ENCODE data around the gene GABRR1.
"Not testable (repeated sequence)": the region's sequence is repeated elsewhere in the genome, so short reads cannot be mapped to it uniquely, and the experiment has no call there.

The GABRR1 gene

GRCh38 chr6:89154131-89154530, 63.0 kb downstream of the GABRR1 start:
- DNase-seq (ENCODE audit: low spot score), result no peak

GRCh38 chr6:89148016-89148750, 69.0 kb downstream of the GABRR1 start:
- no peak for DNase-seq (ENCODE audit: low spot score)

- DNase-seq (ENCODE audit: low spot score), result peak; percentile 17
Observed at GRCh38 chr6:89146718-89147700, 70.1 kb downstream of the GABRR1 start.

GRCh38 chr6:89145956-89146717, 71.0 kb downstream of the GABRR1 start, which contains the start of gene PM20D2:
Gene PM20D2 (plus strand): TSS chr6:89146055. CDS start chr6:89146145, 90 bp downstream.
- peak; percentile 13 for DNase-seq (ENCODE audit: low spot score)

GRCh38 chr6:89145091-89145955, 71.8 kb downstream of the GABRR1 start:
- no peak for DNase-seq (ENCODE audit: low spot score)

- no peak for DNase-seq (ENCODE audit: low spot score)
Observed at GRCh38 chr6:89144354-89144906, 72.7 kb downstream of the GABRR1 start.

- no peak for DNase-seq (ENCODE audit: low spot score)
Observed at GRCh38 chr6:89140347-89141156, 76.6 kb downstream of the GABRR1 start.

- DNase-seq (ENCODE audit: low spot score), result no peak
Observed at GRCh38 chr6:89139509-89140346, 77.4 kb downstream of the GABRR1 start.

GRCh38 chr6:89138173-89138572, 79.0 kb downstream of the GABRR1 start:
- DNase-seq (ENCODE audit: low spot score), result no peak

GRCh38 chr6:89134723-89135122, 82.4 kb downstream of the GABRR1 start:
- DNase-seq (ENCODE audit: low spot score), result no peak

- no peak for DNase-seq (ENCODE audit: low spot score)
Observed at GRCh38 chr6:89133981-89134380, 83.2 kb downstream of the GABRR1 start.

GRCh38 chr6:89132057-89132456, 85.1 kb downstream of the GABRR1 start:
- DNase-seq (ENCODE audit: low spot score), result no peak

- DNase-seq (ENCODE audit: low spot score), result no peak
Observed at GRCh38 chr6:89131599-89131998, 85.6 kb downstream of the GABRR1 start.

- DNase-seq (ENCODE audit: low spot score), result not testable (repeated sequence)
Observed at GRCh38 chr6:89128256-89128671, 88.9 kb downstream of the GABRR1 start.
